GM12874 (cell line): ENCODE data around the gene NPSR1.

ENCODE experiments used
- CTCF ChIP-seq: IDR thresholded peaks from 2 replicates; pipeline ENCODE4 v1.5.1; 2011; ENCODE audit warnings: low read depth, mild to moderate bottlenecking, control low read depth, low read length, moderate library complexity; ENCODE audit not compliant: insufficient read depth

Gene NPSR1

DNA sequence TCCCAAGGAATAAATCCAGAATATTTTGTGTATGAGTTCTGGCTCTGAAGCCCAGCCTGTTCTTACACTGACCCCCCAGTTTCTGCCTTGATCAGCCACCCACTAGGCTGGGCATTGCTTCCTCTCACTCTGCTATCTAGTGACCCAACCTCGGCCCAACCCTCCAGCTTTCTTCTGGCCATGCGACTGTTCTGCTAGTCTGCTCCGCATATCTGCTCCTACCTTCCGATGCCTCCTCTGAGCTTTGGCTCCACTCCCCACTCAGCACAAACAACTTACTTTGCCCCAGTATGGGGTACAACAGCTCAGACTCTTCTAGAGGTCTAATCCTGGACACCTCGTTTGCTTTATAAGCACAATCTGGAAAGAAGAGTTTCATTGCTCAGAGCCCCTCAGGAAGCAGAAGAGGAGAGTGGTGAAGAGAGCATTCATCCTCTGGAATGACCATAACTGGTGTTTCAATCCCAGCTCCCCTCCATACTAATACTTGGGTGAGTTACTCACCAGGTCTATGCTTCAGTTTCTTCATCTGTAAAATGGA is 99.6 kb downstream of the NPSR1 start:
- TF ChIP-seq CTCF: no peak

- no peak for TF ChIP-seq CTCF
These were observed 100.1 kb downstream of the NPSR1 start for GRCh38 chr7:34758111-34758601.

DNA sequence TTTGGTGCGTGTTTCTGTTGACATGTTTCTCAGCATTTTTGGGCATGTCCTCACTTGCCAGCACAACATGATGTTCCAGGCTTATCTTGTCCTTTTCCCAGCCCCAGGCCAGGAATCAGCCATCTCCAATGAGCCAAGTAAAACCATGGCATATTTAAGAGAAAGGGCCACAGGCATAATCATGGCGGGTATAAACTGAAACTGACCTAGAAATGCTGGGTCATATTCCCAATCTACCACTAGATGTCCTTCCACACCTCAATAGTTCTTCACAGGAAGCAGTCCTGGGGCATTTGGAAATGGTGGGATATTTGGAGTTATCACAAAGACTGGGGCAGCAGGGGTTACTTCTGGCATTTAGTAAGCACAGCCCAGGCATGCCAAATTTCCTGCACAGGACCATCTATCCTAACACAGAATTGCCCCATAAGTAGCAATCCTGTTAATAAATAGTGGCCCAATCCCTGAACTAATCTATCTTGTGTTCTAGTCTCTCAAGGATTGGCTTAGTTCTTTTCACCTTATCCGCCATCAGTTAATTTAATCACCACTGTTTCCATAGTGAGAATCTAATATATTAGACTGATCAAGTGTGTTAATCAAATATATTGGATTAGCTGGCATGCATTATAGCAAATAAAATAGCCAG is 101.6 kb downstream of the NPSR1 start:
- peak; percentile 45 for TF ChIP-seq CTCF

- TF ChIP-seq CTCF: no peak
These were observed 102.3 kb downstream of the NPSR1 start for GRCh38 chr7:34760271-34760670.

- no peak for TF ChIP-seq CTCF
These were observed 103.2 kb downstream of the NPSR1 start for GRCh38 chr7:34761206-34761605.

DNA sequence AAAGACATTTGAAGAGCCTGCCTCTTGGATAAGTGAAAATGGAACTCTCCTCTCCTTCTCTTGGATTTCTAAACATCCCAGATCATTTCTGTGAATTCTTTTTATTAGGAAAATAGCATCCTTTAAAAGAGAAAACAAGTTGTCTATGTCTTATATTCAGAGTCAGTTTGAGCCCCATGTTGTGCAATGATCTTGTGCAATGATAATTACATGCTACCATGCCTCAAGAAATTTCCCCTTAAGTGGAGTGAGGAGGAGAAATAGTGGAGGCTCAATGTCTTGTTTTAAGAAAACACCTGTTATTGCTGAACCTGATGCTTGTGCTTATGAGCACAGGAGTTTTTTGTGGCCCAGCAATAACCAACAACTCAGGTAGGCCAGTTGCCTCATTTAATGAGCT is 103.6 kb downstream of the NPSR1 start:
- TF ChIP-seq CTCF: no peak

DNA sequence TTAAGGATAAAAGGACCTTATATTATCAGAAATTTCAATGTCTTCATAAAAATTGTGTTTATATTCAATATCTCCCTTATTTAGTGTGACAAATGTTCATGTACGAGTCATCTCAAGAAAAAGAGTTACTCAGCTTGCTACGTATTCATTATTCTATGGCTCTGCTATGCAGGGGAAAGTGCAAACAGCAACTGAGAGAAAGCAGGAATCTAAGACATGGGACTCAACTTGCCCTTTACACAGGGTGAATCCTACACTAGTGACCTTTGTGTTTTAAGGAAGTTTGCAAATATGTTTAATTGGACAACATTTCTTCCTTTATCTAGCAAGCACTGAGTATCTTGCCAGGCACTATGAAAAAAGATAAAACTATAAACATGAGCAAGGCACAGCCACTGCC is 104.7 kb downstream of the NPSR1 start:
- TF ChIP-seq CTCF: no peak
